Smooth muscle cell (in vitro differentiated cells): ENCODE results near the gene ANXA11. TPM values are rescaled to one million over a fixed set of nuclear protein-coding genes. Genes with fewer than 3 reads are reported as not detected.
A peak's percentile ranks its signal among the peaks of the same experiment; 100 is the strongest.

ENCODE experiments used
- DNase-seq: peaks from one replicate; lab custom pipeline; 2025; ENCODE audit not compliant: unreplicated experiment; lab: John Stamatoyannopoulos, UW
- H2AFZ ChIP-seq: fragments of 200-600 bp; sonication (generic); 2 replicates; pipeline ENCODE4 v1.6.0; 2016; ENCODE audit warnings: antibody characterized with exemption, low read depth, mild to moderate bottlenecking
- H3F3A ChIP-seq: fragments of 200-600 bp; sonication (generic); 2 replicates; pipeline ENCODE4 v1.6.0; 2017; ENCODE audit warnings: antibody characterized with exemption, low read depth
- H3K27ac ChIP-seq: fragments of 200-600 bp; sonication (generic); 2 replicates; pipeline ENCODE4 v1.5.1; 2016; ENCODE audit warnings: low read depth, mild to moderate bottlenecking
- H3K27me3 ChIP-seq: fragments of 200-600 bp; sonication (generic); 2 replicates; pipeline ENCODE4 v1.6.1; 2016; ENCODE audit warnings: low read depth, mild to moderate bottlenecking
- H3K36me3 ChIP-seq: fragments of 200-600 bp; sonication (generic); 2 replicates; pipeline ENCODE4 v1.5.1; 2016; ENCODE audit warnings: low read depth
- H3K4me1 ChIP-seq: fragments of 200-600 bp; sonication (generic); 2 replicates; pipeline ENCODE4 v1.5.1; 2016; ENCODE audit warnings: low read depth
- H3K4me2 ChIP-seq: fragments of 200-600 bp; sonication (generic); 2 replicates; pipeline ENCODE4 v1.6.0; 2016; ENCODE audit warnings: mild to moderate bottlenecking
- H3K4me3 ChIP-seq: fragments of 200-600 bp; sonication (generic); 2 replicates; pipeline ENCODE4 v1.5.1; 2016; ENCODE audit warnings: mild to moderate bottlenecking
- H3K79me2 ChIP-seq: fragments of 200-600 bp; sonication (generic); 2 replicates; pipeline ENCODE4 v1.6.0; 2016; ENCODE audit warnings: low read depth, mild to moderate bottlenecking
- H3K9ac ChIP-seq: fragments of 200-600 bp; sonication (generic); 2 replicates; pipeline ENCODE4 v1.6.0; 2016; ENCODE audit warnings: low read depth
- H3K9me3 ChIP-seq: fragments of 200-600 bp; sonication (generic); replicated peaks from 2 replicates; pipeline ENCODE4 v1.5.1; 2016; ENCODE audit warnings: low read depth
- H4K20me1 ChIP-seq: fragments of 200-600 bp; sonication (generic); 2 replicates; pipeline ENCODE4 v1.6.0; 2016; ENCODE audit warnings: low read depth
- CTCF ChIP-seq: fragments of 200-600 bp; sonication (generic); IDR thresholded peaks from 2 replicates; pipeline ENCODE4 v1.5.1; 2017; ENCODE audit warnings: borderline replicate concordance, mild to moderate bottlenecking, antibody characterized with exemption; ENCODE audit not compliant: insufficient read depth, poor library complexity, severe bottlenecking
- WGBS: methylation state at CpG from one replicate; pipeline ENCODE4 v1.1.7; 2016; ENCODE audit warnings: low lambda C conversion rate; 5-methylcytosine and 5-hydroxymethylcytosine counted together
- polyA plus RNA-seq: library from polyadenylated mRNA; unstranded; fragments of >200 nt; fragmentation: Nextera tagmentation; extraction: Ambion mirVana; gene quantifications from 2 replicates; pipeline ENCODE4 v1.2.1, GENCODE V29; 2016
- total RNA-seq: library from RNA; depleted of rRNA; stranded (reverse); fragments of >200 nt; gene quantifications from 2 replicates; pipeline ENCODE4 v1.2.3, GENCODE V29; 2014

ANXA11 gene
- total and polyA plus RNA-seq, 2 experiments from 2014 or later: 36.6 to 93.4 TPM

GRCh38 chr10:80211786-80212185 lies 6.4 kb upstream of the ANXA11 start:
- no peaks in the 10 kb centered on the region for H3K9me3 ChIP-seq

GRCh38 chr10:80210259-80210658 lies 4.9 kb upstream of the ANXA11 start:
- peaks cover 5% of the 10 kb centered on the region for H3F3A ChIP-seq
- no peaks in the 10 kb centered on the region for H4K20me1 ChIP-seq
- no peak for TF ChIP-seq CTCF
- no peak overlapping the region for H2AFZ ChIP-seq
- DNase-seq: no peak
- H3K27ac ChIP-seq: no peak overlapping the region
- H3K9ac ChIP-seq: no peak overlapping the region
- H3K4me3 ChIP-seq: no peak overlapping the region
- H3K9me3 ChIP-seq: no peaks in the 10 kb centered on the region
- 80% methylated on average over 4 of the region's 4 CpGs for WGBS
- no peaks in the 10 kb centered on the region for H3K27me3 ChIP-seq
- no peak overlapping the region for H3K4me2 ChIP-seq
- peaks cover 16% of the 10 kb centered on the region for H3K4me1 ChIP-seq
- peaks cover 15% of the 10 kb centered on the region for H3K79me2 ChIP-seq
- no peaks in the 10 kb centered on the region for H3K36me3 ChIP-seq

More at GRCh38 chr10:80211786-80212185, 6.4 kb upstream of the ANXA11 start:
- WGBS: 76% methylated on average over 6 of the region's 6 CpGs
- Histone ChIP-seq H3K9ac (no peak overlapping the region), H3K27me3 (no peaks in the 10 kb centered on the region), H2AFZ (no peak overlapping the region), H3K4me1 (peaks cover 7% of the 10 kb centered on the region), H3F3A (no peaks in the 10 kb centered on the region), H3K36me3 (no peaks in the 10 kb centered on the region), H3K27ac (no peak overlapping the region), H4K20me1 (no peaks in the 10 kb centered on the region), H3K4me3 (no peak overlapping the region), H3K79me2 (peaks cover under 1% of the 10 kb centered on the region), H3K4me2 (no peak overlapping the region)
- no peak for TF ChIP-seq CTCF
- no peak for DNase-seq

GRCh38 chr10:80207768-80208370 lies 2.5 kb upstream of the ANXA11 start:
- H3K4me3 ChIP-seq: peak overlapping the region; percentile 37
- no peaks in the 10 kb centered on the region for H3K36me3 ChIP-seq
- peak overlapping the region; percentile 58 for H3K9ac ChIP-seq
- WGBS: 64% methylated on average over 15 of the region's 15 CpGs
- peaks cover 24% of the 10 kb centered on the region for H3K79me2 ChIP-seq
- DNase-seq: no peak
- H3K4me1 ChIP-seq: peaks cover 27% of the 10 kb centered on the region
- no peaks in the 10 kb centered on the region for H3K9me3 ChIP-seq
- peak overlapping the region; percentile 84 for H3K27ac ChIP-seq
- TF ChIP-seq CTCF: no peak
- H3K4me2 ChIP-seq: peak overlapping the region; percentile 96
- H2AFZ ChIP-seq: peak overlapping the region; percentile 50
- no peaks in the 10 kb centered on the region for H3K27me3 ChIP-seq
- peaks cover 14% of the 10 kb centered on the region for H4K20me1 ChIP-seq
- H3F3A ChIP-seq: peaks cover 5% of the 10 kb centered on the region

- WGBS: 95% methylated on average over 3 of the region's 3 CpGs
- H4K20me1 ChIP-seq: peaks cover 30% of the 10 kb centered on the region
- H3K4me3 ChIP-seq: peak overlapping the region; percentile 92
- peak overlapping the region; percentile 84 for H3K27ac ChIP-seq
- no peaks in the 10 kb centered on the region for H3K9me3 ChIP-seq
- no peak for TF ChIP-seq CTCF
- H3K4me2 ChIP-seq: peak overlapping the region; percentile 96
- H3K4me1 ChIP-seq: peaks cover 27% of the 10 kb centered on the region
- H2AFZ ChIP-seq: no peak overlapping the region
- H3K27me3 ChIP-seq: no peaks in the 10 kb centered on the region
- no peaks in the 10 kb centered on the region for H3K36me3 ChIP-seq
- peak overlapping the region; percentile 82 for H3K9ac ChIP-seq
- H3F3A ChIP-seq: peaks cover 5% of the 10 kb centered on the region
- H3K79me2 ChIP-seq: peaks cover 40% of the 10 kb centered on the region
- DNase-seq: no peak
These were observed 929 bp upstream of the ANXA11 start for GRCh38 chr10:80206277-80206655.
